ENCODE results near the gene EPS8.

EPS8 gene

DNA sequence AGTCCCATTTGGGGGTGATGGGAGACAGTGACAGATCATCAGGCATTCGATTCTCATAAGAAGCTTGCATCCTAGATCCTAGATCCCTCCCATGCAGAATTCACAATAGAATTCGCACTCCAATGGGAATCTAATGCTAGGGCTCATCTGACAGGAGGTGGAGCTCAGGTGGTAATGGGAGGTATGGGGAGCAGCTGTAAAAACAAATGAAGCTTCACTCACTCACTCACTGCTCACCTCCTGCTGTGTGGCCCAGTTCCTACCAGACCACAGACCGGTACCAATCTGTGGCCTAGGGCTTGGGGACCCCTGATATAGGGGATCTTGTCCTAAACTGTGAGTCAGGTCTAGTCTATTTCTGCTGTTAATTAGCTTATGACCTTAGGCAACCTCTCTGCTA lies 40.1 kb upstream of the EPS8 start:
- no peak overlapping the region for H3K4me2 ChIP-seq (ENCODE audit: low read depth, low read length)
- no peak for DNase-seq
- no peaks in the 10 kb centered on the region for H3K9me2 ChIP-seq (replicated peaks; ENCODE audit: insufficient read depth, low read length)
- H3K9ac ChIP-seq (ENCODE audit: low read length) = no peak overlapping the region
- H3F3A ChIP-seq (ENCODE audit: insufficient read depth, low read length) = no peaks in the 10 kb centered on the region
- TF ChIP-seq EZH2phosphoT487 (IDR thresholded peaks at IDR 0.05; ENCODE audit: low read length) (no peak), EZH2 (optimal IDR thresholded peaks at IDR 0.05; ENCODE audit: low read depth, low read length) (no peak)
- TF ChIP-seq, protein P1, sequence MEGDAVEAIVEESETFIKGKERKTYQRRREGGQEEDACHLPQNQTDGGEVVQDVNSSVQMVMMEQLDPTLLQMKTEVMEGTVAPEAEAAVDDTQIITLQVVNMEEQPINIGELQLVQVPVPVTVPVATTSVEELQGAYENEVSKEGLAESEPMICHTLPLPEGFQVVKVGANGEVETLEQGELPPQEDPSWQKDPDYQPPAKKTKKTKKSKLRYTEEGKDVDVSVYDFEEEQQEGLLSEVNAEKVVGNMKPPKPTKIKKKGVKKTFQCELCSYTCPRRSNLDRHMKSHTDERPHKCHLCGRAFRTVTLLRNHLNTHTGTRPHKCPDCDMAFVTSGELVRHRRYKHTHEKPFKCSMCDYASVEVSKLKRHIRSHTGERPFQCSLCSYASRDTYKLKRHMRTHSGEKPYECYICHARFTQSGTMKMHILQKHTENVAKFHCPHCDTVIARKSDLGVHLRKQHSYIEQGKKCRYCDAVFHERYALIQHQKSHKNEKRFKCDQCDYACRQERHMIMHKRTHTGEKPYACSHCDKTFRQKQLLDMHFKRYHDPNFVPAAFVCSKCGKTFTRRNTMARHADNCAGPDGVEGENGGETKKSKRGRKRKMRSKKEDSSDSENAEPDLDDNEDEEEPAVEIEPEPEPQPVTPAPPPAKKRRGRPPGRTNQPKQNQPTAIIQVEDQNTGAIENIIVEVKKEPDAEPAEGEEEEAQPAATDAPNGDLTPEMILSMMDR (IDR thresholded peaks at IDR 0.05; ENCODE audit: low read length) = no peak
- no peaks in the 10 kb centered on the region for H3K79me2 ChIP-seq (ENCODE audit: low read length)
- no peaks in the 10 kb centered on the region for H3K4me1 ChIP-seq (ENCODE audit: low read length)
- no peak overlapping the region for H3K4me3 ChIP-seq (ENCODE audit: low read length)
- H3K27me3 ChIP-seq (replicated peaks; ENCODE audit: insufficient read depth, low read length) = no peaks in the 10 kb centered on the region
- no peaks in the 10 kb centered on the region for H4K20me1 ChIP-seq (ENCODE audit: insufficient read depth, low read length)
- no peaks in the 10 kb centered on the region for H3K9me3 ChIP-seq (replicated peaks; ENCODE audit: insufficient read depth, low read length)
- no peak overlapping the region for H2AFZ ChIP-seq (ENCODE audit: low read length)
- no peak overlapping the region for H3K27ac ChIP-seq (ENCODE audit: low read length)
- no peaks in the 10 kb centered on the region for H3K36me3 ChIP-seq (replicated peaks; ENCODE audit: insufficient read depth, low read length)

GRCh38 chr12:15827136-15827535 lies 37.9 kb upstream of the EPS8 start:
- TF ChIP-seq, protein P1 (IDR thresholded peaks at IDR 0.05; ENCODE audit: low read length) = no peak
- TF ChIP-seq EZH2 (optimal IDR thresholded peaks at IDR 0.05; ENCODE audit: low read depth, low read length) (no peak), EZH2phosphoT487 (IDR thresholded peaks at IDR 0.05; ENCODE audit: low read length) (no peak)
- Histone ChIP-seq H2AFZ (ENCODE audit: low read length) (no peak overlapping the region), H3K4me3 (ENCODE audit: low read length) (no peak overlapping the region)

GRCh38 chr12:15824516-15824915 lies 35.3 kb upstream of the EPS8 start:
- Histone ChIP-seq H3K9me3 (replicated peaks; ENCODE audit: insufficient read depth, low read length) (no peaks in the 10 kb centered on the region), H3K27me3 (replicated peaks; ENCODE audit: insufficient read depth, low read length) (no peaks in the 10 kb centered on the region), H3K9ac (ENCODE audit: low read length) (no peak overlapping the region), H3K27ac (ENCODE audit: low read length) (no peak overlapping the region), H2AFZ (ENCODE audit: low read length) (no peak overlapping the region), H3K36me3 (replicated peaks; ENCODE audit: insufficient read depth, low read length) (no peaks in the 10 kb centered on the region), H3K79me2 (ENCODE audit: low read length) (no peaks in the 10 kb centered on the region), H3K9me2 (replicated peaks; ENCODE audit: insufficient read depth, low read length) (no peaks in the 10 kb centered on the region), H3K4me3 (ENCODE audit: low read length) (no peak overlapping the region), H3K4me2 (ENCODE audit: low read depth, low read length) (no peak overlapping the region), H3F3A (ENCODE audit: insufficient read depth, low read length) (no peaks in the 10 kb centered on the region), H4K20me1 (ENCODE audit: insufficient read depth, low read length) (no peaks in the 10 kb centered on the region), H3K4me1 (ENCODE audit: low read length) (no peaks in the 10 kb centered on the region)
- DNase-seq = no peak
- TF ChIP-seq EZH2 (optimal IDR thresholded peaks at IDR 0.05; ENCODE audit: low read depth, low read length) (no peak), EZH2phosphoT487 (IDR thresholded peaks at IDR 0.05; ENCODE audit: low read length) (no peak)
- TF ChIP-seq, protein P1 (IDR thresholded peaks at IDR 0.05; ENCODE audit: low read length) = no peak

More at GRCh38 chr12:15827136-15827535, 37.9 kb upstream of the EPS8 start:
- Histone ChIP-seq H4K20me1 (ENCODE audit: insufficient read depth, low read length) (no peaks in the 10 kb centered on the region), H3F3A (ENCODE audit: insufficient read depth, low read length) (no peaks in the 10 kb centered on the region), H3K9me3 (replicated peaks; ENCODE audit: insufficient read depth, low read length) (no peaks in the 10 kb centered on the region), H3K4me1 (ENCODE audit: low read length) (no peaks in the 10 kb centered on the region), H3K9ac (ENCODE audit: low read length) (no peak overlapping the region), H3K9me2 (replicated peaks; ENCODE audit: insufficient read depth, low read length) (no peaks in the 10 kb centered on the region), H3K79me2 (ENCODE audit: low read length) (no peaks in the 10 kb centered on the region), H3K27ac (ENCODE audit: low read length) (no peak overlapping the region), H3K4me2 (ENCODE audit: low read depth, low read length) (no peak overlapping the region), H3K27me3 (replicated peaks; ENCODE audit: insufficient read depth, low read length) (no peaks in the 10 kb centered on the region), H3K36me3 (replicated peaks; ENCODE audit: insufficient read depth, low read length) (no peaks in the 10 kb centered on the region)
- no peak for DNase-seq

Measured in MM.1S (cell line).